Inflammatory macrophage treated with lipopolysaccharide for 4 hours (primary cell): ENCODE measurements around the gene GNB1.
A peak's percentile ranks its signal among the peaks of the same experiment; 100 is the strongest.
"Not testable (repeated sequence)": the region's sequence is repeated elsewhere in the genome, so short reads cannot be mapped to it uniquely, and the experiment has no call there.

Experiments
- DNase-seq: peaks from one replicate; pipeline ENCODE4 v3.0.0-alpha.2; 2020

The GNB1 gene

DNA sequence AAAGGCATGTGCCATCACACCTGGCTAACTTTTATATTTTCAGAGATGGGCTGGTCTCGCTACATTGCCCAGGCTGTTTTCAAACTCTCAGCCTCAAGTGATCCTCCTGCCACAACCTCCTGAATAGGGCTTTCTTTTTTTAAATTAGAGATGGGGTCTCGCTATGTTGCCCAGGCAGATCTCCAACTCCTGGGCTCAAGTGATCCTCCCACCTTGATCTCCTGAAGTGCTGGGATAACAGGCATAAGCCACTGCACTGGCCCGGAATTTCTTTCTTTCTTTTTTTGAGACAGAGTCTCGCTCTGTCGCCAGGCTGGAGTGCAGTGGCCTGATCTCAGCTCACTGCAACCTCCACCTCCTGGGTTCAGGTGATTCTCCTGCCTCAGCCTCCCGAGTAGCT lies 34.7 kb downstream of the GNB1 start:
- not testable (repeated sequence) for DNase-seq

DNA sequence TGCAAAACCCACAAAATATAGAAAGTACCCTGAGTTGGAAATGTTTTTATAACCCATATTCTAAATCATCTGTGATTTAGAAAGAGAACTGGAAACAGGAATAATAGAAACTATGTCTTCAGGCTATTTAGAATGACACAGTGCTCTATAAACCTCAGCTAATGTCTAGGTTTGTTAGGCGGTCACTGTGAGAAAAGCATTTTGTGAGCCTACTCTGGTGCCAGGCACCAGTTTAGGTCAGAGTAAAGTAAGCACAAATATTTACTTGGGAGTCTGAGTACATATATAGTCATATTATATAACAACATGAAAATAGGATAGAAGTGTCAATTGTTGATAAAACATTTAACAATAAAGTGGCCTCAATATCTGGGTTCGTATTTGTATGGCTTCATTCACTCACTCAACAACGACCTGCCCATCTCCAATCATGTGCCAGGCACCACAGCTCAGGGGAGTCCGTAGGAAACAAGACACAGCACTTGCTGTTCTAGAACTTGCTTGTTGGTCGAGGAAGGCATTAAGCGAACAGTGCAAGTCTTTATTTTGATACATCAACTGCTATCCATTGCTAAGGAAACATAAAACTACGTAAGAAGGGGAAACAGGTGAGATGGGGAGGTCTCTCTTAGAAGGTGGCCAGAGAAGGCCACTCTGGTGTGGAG lies 37.2 kb downstream of the GNB1 start:
- no peak for DNase-seq

DNA sequence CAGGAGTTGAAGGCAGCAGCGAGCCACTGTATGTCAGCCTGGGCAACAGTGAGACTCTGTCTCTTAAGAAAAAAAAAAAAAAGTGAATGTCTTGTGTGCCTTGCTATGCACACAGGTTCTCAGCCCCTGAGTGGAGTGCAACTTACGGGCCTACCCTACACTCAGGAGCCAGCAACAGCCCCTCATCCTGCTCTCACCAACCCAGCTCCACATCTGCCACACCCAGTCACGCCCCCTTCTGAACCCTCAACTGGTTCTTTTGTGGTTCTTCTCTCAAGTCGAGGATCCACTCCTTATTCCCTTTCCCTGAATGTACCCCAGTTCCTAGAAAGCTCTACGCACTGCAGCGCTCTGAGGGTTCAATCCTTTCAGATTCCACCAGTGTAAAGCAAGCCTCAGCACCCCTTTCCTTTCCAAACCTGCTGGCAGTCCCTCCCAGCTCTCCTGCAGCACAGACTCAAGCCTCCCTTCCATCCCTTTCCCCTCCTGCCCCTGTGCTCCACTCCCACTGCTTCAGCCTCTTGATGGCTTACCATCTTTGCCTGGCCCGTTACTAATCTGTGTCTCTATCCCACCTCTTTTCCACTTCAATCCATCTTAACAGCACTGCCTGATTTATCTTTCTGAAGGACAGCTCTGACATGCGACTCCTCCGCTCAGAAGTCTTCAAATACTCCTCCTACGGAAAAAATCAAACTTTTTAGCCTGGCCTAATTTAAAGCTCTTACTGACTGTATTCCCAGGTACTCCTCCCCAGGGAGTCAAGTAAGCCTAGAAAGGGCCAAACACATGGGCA lies 38.1 kb downstream of the GNB1 start:
- DNase-seq: no peak

DNA sequence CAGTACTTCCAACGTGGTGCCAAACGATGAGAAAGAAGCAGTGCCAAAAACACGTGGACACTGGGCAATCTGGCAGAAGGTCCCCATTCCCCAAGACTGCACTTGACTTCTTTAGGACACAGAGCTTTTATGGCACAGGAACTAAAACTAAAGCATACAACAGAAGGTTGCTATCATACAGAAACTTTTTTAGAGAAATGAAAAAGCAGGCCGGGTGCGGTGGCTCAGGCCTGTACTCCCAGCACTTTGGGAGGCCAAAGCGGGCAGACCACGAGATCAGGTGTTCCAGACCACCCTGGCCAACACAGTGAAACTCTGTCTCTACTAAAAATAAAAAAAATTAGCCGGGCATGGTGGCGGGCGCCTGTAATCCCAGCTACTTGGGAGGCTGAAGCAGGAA lies 43.0 kb downstream of the GNB1 start:
- peak; percentile 51 for DNase-seq

DNA sequence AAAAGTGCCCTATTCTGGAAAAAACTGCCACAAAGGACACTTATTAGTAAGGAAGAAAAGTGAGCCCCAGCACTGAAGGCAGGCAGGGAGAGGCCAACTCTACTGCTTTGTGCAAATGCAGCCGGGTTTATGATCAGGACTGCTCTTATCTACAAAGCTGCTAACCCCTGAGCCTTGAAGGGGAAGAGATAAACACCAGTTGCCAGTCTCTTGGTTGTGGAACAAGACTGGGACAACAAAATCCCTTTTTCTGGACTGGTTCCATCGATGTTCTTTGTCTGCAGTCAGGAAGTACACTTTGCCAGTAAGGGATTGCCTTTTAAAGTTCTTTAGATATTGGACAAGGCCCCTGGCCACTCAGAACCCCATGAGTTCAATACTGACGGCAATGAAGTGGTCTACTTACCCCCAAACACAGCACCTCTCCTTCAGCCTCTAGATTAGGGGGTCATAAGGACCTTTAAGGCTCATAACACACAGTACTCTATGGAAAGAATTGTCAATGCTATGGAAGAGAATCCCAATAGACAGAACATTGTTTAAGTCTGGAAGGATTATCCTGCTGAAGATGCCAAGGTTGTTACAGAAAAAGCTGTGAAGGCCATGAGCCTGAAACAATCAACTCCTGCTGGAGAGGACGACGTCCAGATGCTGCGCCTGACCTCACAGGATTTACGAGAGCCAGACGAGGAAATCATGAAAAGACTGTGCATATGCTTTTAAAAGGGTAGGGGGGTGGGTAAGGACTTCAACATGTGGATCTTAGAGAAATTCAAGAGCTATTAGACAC lies 43.6 kb downstream of the GNB1 start:
- no peak for DNase-seq

DNA sequence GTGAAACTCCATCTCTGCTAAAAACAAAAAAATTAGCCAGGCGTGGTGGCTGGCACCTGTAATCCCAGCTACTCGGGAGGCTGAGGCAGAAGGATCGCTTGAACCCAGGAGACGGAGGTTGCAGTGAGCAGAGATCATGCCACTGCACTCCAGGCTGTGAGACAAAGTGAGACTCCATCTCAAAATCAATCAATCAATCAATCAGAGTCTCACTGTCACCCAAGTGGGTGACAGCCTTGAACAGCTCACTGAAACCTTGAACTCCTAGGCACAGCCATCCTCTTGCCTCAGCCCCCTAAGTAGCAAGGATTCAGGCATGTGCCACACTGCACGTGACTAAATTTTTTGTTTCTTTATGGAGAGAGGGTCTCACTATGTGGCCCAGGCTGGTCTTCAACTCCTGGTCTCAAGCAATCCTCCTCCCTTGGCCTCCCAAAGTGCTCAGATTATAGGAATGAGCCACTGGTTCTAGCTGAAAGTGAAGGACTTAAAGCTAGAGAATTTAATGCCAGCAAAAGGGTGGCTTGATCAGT lies 44.4 kb downstream of the GNB1 start:
- no peak for DNase-seq

DNA sequence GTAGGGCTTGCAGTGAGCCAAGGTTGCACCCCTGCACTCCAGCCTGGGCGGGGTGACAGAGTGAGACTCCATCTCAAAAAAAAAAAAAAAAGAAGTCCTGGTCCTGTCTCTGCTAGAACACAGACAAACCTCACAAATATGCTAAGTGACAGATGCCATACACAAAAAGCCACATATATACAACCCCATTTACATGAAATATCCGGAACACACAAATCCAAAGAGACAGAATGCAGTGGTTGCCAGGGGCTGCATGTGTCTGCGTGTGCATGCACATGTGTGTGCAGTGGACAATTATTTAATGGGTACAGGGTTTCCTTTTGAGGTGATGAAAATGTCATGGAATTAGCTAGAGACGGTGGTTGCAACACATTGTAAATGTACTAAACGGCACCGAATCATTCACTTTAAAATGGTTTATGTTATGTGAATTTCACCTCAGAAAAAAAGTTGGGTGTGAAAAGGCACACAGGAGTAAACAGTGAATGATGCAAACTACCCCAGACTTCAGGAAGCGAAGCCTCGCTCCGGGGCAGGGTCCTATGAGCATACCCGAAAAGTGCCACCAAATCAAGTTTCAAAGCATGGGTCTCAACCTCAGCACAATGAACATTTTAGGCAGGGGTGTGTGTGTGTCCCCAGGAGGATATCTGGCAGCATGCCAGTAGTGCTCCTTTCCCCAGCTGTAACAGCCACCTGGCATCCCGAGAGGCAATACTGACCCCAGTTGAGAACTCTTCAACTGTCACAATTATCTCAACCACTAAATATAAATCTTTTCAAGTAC lies 48.3 kb downstream of the GNB1 start:
- DNase-seq: no peak

DNA sequence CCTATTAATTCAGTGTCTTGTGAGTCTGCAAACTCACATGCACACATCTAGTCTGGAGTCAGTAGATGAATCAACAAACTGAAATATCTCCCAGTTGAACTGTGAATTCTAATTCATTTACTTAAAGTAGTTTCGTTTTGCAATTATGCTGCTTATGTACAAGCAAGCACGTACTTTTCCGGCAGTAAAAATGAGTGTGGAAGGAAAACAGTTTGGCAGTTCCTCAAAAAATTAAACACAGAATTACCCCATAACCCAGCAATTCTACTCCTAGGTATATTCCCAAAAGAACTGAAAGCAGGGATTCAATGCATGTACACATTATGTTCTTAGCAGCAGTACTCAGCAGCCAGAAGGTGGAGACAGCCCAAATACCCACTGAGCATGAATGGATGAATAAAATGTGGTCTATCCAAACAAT lies 49.3 kb downstream of the GNB1 start:
- DNase-seq: peak; percentile 76

DNA sequence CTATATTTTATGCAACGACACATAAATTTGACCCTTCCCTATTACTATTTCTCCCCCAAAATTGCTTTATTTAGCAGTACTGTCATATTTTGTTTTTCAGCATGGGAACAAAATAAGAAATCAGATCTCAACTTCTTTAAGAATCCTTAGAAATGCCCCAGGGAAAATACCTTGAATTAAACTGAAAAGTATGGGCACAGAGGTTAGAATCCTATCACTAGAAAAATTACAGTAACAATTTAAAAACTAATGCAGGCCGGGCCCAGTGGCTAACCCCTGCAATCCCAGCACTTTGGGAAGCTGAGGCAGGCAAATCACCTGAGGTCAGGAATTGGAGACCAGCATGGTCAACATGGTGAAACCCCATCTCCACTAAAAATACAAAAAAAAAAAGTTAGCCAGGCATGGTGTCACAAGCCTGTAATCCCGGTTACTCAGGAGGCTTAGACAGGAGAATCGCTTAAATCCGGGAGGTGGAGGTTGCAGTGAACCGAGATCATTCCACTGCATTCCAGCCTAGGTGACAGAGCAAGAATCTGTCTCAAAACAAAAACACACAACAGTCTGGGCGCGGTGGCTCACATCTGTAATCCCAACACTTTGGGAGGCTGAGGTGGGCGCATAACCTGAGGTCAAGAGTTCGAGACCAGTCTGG lies 51.4 kb downstream of the GNB1 start:
- DNase-seq: no peak

DNA sequence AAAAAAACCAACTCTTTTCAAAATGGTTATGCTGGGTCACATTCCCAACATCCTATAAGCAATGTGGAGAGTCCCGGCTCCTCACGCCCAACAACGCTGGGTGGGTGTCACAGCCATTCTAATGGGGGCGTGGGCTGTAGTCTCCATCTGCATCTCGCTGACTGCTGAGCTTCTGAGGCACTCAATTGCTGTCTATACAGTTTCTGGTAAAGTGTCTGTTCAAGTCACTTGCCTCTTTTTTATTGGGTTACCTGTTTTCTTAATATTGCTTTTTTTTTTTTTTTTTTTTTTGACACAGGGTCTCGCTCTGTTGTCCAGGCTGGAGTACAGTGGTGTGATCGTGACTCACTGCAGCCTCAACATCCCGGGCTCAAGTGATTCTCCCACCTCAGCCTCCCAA lies 54.8 kb downstream of the GNB1 start:
- no peak for DNase-seq

DNA sequence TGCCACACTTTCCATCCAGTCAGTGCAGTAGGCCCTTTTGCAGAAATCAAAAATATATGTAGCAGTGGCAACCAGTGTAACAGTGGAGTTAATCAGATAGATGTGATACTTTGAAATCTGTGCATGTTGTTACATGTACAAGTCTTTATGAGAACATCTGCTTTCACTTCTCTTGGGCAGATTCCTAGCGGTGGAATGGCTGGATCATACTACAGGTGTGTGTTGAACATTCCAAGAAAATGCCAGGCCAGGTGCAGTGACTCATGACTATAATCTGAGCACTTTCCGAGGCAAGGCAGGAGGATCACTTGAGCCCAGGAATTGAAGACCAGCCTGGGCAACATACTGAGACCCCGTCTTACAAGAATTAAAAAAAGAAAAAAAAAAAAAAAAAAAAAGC lies 55.3 kb downstream of the GNB1 start:
- no peak for DNase-seq

DNA sequence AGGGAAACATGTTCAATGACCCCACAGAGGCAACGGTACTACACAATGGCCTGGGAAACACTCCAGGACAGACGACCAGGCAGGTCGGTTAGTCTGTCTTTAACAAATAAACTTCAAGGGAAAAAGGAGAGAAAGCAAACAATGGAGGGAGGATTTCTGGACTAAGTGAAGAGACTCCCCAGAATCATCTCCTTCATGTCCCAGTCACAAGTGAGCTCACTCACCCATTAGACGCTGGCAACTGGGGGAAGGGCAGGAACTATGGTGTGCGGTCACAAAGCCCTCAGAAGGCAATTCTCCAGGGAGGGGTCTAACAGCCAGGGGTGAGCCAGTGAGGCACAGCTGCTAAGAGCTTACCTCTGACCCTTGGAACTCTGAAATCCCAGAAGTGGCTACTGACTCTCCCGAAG lies 57.0 kb downstream of the GNB1 start:
- DNase-seq: no peak

DNA sequence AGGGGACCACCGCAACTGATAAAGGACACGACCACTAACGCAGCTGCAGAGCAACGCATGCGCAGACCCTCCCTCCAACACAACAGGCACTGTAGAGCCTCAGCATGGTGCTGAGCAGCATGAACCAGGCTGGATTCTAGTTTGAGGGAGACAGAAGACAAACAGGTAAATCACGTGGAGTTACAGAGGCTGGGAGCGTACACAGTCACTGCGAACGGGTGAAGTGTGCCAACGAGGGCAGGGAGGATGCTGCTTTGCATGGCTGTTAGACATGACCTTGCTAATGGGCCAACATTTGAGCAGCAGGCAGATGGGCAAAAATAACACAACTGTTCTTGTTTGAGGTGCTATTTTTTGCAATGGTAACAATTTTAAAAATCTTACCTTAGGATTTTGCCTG lies 57.4 kb downstream of the GNB1 start:
- DNase-seq: no peak

DNA sequence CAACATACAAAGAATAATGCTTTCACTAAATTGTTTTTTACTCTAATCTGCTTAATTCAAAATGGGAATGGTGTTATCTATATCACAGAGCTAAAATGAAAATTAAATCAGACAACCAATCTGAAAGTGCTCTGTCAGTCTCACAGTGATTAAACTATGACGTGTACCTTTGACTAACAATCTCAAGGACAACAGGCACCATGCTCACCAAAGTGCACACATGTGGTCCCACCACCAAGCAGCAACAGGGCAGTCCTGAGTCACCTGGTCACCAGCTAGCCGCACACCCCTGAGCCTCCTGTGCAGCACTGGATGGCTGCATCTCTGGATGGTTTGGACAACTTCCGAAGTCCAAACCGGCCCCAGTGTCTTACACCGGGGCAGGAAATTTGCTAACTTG lies 58.1 kb downstream of the GNB1 start:
- DNase-seq: no peak

DNA sequence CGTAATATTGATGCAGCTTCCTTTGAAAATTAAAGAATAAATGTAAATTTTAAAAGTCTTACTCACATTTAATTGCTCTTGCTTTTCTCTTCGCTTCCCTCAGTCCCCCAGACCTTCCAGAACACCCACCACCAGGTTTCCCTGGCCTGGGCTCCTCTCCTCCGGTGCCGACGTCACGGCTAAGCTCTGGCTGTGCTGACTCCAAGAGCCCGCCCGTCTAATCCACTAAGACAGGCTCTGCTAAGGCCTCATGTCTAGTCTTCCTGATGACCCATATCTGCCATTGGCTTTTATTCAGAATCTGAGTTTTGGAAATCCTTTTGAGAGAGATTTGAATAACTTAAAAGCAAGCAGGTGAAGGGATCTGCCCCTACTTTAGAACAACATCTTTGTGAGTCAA lies 58.7 kb downstream of the GNB1 start:
- no peak for DNase-seq

DNA sequence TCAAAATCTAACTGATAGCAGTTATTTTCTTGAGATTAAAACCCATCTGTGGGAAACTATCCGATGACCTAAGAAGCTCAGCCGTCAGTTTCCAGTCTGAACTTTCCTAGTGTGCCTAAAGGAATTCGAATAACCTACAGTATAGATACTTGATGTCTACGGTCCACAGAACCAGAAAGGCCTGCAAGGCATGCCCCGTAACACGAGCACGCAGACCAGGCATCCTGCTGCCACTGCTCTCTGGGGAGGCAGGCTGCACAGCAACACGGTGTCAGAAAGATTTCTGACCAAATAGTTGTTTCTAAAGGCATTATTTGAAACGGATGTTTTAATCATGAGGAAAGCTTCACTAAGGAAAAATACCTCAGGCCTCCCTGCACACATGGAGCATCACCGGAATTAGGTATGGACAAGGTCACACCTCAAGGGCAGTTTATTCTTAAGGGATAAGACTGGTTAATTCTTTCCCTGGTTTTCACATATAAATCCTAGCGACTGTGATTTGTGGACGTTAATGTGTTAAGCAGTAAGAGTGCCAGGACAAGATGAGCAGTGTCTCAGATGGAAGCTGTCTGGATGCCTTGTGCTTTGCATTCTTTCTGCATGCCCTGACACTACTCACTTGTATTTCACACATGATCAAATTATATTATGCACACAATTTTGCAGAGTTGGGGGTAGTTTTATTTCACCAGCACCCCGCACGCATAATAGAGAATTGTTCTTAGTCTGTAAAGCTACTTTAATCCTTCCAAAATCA lies 63.6 kb downstream of the GNB1 start:
- no peak for DNase-seq

DNA sequence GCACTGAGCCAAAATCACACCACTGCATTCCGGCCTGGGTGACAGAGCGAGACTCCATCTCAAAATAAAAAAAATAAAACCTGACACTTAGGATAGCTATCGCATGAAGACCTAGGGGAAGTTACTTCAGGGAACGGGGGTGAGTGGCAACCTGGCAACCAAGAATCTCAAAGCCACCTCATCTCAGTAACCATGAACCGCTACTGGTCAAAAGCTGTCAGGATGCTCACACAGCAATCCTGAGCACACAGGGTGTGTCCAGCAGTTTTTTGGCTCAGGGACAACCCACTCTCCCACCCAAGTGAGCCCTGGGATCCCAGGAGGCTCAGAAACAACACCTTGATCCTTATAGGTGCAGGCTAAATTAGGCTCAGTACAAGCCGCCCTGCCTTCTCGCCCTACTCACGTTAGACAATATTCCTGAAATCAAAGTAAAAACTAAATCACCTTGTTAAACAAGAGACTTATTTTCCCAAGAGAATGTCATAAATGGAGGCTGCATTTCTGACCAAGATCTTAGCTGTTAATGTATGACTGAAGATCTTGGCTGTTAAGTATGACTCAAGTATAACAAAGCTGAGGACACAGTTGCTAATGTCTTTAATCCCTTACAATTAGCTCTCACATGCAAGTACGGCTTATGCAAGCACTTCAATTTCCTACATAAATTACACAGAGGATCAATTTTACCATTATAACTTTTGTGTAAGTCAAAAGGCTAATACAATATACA lies 64.4 kb downstream of the GNB1 start:
- DNase-seq: no peak

DNA sequence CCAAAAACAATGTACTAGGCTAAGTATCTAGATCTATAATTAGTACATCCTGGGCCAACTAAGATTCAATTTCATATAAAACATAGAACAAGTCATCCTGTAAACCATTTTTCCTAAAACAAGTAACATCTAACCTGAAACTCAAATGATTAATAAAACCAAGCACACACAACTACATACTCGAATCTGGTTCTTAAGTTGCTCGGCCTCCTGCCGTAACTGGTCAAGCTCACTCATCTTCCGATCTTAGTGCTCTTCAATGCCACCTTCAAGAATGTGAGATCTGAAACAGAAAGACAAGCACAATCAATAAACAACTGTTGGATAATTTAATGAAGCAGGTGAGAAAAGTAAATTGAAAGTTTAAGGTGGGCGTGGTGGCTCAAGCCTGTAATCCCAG lies 65.7 kb downstream of the GNB1 start:
- no peak for DNase-seq

DNA sequence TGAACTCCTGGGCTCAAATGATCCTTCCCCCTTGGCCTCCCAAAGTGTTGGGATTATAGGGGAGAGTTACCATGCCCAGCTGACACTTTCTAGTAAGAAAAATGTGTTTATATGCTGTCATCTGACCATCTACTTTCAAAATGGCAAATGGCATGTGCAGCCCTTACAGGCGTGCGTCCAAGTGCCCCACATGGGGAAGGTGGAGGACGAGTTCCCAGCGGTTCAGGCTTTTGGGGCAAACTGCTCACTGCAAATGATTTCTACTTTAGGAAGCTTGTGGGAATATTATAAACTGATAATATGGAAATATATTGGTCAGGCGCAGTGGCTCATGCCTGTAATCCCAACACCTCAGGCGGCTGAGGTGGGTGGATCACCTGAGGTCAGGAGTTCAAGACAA lies 71.1 kb downstream of the GNB1 start:
- no peak for DNase-seq

DNA sequence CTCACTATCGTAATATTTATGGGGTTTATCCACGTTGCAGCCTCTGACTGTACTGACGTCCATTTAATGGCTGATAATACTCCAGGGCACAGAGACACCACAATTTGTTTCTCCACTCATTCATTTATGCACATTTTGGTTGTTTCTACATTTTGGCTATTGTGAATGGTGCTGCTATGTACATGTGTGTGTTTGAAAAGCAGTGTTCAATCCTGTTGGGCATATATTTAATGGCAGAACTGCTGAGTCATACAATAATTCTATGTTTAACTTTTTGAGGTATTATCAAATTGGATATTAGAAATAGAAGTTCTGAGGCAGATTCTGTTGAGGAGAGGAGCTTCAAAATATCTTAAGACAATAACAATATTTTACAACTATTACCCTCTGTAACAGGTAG lies 73.7 kb downstream of the GNB1 start:
- no peak for DNase-seq
